ENCODE data around the gene SATB1.

Gene SATB1

DNA sequence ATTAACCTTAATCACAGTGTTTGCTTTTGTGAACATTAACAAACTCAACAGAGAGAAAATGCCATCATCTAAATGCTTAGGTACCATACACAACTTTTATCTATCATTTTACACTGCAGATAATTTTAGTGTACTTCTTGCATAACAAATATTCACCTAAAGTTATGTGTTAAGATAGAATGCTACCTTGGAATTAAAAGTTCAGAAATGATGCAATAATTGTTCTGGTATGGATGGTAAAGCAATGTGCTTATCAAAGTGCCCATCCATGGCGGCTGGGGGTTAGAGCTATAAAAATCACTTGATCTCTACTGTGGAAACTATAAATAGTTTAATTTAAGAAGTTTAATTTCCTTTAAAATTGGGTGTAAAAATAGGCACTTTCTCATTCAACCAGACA lies 28.7 kb downstream of the SATB1 start:
- no peak for DNase-seq

DNA sequence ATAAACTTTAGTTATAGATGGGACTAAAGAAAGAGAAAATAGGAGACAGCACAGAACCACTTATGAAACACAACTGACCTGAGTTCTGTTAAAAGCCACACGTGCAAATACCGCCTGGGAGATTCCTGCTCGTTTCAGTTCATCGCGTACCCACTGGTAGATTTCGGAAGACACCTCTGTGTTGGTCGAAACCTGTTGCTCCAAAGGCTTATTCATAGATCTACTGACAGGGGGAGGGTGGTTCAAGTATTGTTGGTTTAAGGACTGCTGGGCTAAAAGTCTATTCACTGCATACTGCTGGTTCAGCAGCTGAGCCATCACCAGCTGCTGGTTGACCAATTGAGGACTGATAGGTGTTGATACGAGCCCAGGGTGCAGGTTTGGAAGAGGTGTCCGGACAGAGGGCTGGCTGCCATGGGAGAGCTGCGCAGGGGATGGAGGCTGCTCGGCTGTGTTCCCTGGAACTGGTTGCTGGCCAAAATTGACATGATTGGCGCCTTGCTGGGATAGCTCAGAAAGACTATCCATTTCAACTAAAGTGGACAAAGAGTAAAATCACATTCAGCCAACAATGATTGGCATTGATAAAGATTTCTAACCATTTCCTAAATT lies 30.6 kb downstream of the SATB1 start:
- no peak for DNase-seq

GRCh38 chr3:18393906-18394305 lies 31.2 kb downstream of the SATB1 start:
- DNase-seq, result no peak

DNA sequence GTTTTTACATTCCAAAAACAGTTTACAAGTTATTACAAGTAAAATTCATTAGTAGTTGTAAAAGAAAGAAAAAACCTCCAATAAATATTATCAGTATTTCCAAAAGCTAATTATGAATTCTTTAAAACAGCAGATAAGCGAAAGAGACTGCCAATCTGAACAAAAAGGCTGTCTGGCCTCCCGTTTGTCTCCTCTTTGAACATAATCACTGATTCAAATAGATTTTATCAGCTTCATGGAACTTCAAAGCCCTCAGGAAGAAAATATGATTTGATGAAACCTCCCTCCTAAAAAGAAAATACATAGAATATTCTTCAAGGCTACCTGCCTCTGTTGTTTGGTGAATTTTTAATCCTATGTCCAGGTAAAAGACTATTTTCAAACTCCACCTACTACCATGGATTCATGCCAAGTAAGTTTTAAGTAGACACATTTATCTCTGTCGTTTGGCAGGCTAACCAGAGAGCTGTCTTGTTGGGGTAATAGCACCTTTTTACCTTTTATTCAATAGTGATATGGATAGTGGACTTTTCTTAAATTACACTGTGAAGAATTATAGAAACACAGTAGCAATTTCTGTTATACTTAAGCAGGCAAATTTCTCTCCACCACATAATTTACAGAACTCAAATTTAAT lies 35.0 kb downstream of the SATB1 start:
- no peak for DNase-seq

DNA sequence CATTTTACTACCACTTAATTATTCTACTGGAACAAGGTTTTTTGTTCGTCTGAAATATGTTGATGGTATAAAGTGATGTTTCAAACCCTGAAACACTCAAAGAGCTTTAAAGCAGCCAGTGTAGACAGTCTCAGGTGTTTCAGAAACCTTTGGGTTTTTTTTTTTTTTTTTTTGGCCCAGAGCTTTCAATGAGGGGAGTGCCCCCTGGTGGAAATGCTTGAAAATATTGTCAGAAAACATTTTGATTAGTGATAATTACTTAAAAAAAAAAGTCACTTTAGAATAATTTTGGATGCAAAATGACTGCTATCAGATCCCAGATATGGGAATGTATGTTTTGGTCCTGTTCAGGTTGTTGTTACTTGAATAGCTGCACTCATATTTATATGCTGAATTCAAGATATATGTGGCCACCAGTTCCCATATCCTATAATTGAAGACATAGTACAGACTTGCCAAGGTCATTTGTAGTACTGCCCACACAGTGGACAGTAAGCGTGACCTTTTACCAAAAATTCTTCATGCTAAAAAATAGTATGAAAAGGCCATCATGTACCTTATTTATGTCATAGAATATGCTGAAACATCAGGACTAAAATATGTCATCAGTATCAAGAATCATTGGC lies 35.9 kb downstream of the SATB1 start:
- DNase-seq, result peak; percentile 28

GRCh38 chr3:18386274-18386890 lies 38.8 kb downstream of the SATB1 start:
- no peak for DNase-seq

- DNase-seq, result no peak
Observed at GRCh38 chr3:18385706-18386105, 39.4 kb downstream of the SATB1 start.

DNA sequence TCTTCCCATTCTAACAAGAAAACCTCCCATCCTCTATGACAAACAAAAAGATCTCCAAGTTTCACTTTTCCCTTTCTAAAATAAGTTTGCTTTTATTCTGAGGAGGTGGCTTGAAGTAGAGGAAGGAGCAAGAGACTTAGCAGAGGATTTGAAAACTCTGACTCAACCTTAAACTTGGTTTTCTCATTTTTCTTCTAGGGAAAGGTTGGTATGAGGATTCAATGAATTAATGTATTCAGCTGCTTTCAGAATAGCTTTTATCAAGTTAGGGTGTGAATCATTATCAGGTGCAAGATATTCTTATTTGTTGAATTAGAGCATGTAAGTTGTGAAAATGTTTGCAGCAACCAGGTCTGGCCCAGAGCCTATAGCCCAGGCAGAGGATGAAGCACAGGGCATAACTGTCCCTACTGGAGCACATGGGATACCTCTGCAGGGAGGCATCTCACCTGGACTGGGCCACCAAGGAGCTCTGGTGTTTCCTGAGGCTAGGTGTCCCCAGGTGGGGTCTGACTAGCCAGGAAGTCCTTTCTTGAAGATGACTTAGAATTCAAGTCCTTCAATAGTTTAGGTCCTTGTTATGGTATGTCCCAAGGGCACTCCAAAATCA lies 42.3 kb downstream of the SATB1 start:
- peak; percentile 13 for DNase-seq

GRCh38 chr3:18379647-18380046 lies 45.5 kb downstream of the SATB1 start:
- DNase-seq, result no peak

DNA sequence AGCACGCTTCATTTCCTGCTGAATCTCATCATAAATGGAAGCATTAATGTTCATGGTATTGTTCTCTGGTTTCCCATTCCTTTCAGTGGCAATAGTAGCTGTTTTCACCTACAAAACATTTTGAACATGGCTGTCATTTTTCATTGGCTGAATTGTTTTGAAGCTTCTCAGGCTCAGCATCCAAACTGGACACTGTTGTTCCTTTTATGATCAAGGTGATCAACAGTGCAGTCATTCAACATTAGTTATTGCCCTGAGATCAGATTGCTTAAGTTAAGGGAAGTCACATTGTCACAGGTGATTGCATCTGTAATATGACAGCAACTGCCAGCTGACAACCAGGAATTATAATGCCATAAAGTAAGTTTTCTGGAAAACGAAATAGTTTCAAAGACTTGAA lies 46.9 kb downstream of the SATB1 start:
- no peak for DNase-seq

DNA sequence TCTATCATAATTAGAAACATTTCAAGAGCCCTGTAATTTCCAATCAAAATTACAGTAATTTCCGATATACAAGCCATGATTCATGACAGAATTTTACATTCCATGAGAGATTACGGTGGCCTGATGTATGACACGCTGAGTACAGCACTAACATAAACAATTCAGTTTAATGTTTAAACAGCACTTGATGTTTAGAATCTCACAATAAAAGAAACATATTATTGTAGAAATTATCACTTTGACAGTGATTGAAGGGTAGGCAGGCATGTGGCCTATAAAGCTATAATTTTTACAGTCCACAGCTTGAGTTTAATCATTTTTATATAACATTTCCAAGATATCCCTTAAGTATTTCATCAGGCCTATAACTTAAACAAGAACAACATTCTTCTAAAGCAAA lies 48.5 kb downstream of the SATB1 start:
- DNase-seq, result no peak

- no peak for DNase-seq
Observed at GRCh38 chr3:18372786-18373405, 52.2 kb downstream of the SATB1 start.

DNA sequence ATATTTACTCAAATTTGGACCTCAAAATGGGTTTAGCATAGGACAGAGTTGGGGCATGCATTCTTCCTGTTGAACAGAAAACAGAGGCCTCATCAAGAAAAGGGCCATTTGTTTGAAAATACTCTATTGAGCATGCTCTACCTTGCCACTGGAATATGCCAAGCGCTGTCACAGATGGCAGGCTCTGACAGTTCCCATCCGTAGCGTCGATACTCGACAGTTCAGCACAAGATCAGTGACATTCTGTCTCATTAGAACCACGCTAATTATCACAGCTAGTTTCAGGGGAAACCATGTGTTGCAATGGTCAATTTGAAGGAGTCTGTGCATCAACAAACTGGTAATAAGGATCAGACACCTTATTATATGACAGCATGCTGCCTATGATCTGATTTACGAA lies 54.5 kb downstream of the SATB1 start:
- DNase-seq, result no peak

GRCh38 chr3:18369551-18370185 lies 55.5 kb downstream of the SATB1 start:
- no peak for DNase-seq

GRCh38 chr3:18366258-18366657 lies 58.9 kb downstream of the SATB1 start:
- no peak for DNase-seq

DNA sequence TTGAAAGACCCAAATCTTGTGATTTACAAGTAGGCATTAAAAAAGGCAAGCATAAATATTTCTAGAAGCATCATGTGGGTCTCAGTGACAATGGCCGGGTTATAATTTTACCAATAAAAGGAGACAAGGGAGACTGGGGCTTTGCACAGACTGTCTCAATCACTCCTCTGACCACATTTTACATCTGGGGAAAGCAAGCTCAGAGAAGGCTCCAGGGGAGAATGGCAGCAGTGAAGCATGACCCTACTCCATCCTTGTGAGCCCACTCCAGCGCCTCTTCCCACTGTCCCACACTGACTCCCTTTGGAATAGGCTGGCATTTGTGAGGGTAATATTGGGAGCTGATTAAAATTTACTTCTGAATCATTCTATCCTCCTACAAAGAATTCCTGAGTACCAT lies 61.8 kb downstream of the SATB1 start:
- no peak for DNase-seq

DNA sequence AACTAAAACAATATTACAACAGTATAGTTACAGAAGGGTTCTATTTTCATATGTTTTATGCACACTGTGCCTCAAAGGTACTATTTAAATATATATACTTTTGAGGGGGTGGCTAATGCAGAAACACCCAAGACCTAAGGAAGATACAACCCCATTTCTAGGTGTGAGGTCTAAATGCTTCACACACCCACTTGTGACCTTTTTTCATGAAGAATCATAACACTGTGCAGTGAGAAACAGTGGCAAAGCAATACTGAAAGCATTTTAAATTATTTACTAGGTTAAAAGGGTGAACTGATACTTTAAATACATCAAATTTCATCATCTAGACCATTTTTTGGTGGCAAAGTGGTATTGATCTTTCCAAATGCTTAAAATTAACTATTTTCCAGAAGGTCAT lies 67.4 kb downstream of the SATB1 start:
- DNase-seq, result no peak

GRCh38 chr3:18355832-18356231 lies 69.3 kb downstream of the SATB1 start:
- no peak for DNase-seq

- DNase-seq, result no peak
Observed at GRCh38 chr3:18354701-18355100, 70.4 kb downstream of the SATB1 start.

DNA sequence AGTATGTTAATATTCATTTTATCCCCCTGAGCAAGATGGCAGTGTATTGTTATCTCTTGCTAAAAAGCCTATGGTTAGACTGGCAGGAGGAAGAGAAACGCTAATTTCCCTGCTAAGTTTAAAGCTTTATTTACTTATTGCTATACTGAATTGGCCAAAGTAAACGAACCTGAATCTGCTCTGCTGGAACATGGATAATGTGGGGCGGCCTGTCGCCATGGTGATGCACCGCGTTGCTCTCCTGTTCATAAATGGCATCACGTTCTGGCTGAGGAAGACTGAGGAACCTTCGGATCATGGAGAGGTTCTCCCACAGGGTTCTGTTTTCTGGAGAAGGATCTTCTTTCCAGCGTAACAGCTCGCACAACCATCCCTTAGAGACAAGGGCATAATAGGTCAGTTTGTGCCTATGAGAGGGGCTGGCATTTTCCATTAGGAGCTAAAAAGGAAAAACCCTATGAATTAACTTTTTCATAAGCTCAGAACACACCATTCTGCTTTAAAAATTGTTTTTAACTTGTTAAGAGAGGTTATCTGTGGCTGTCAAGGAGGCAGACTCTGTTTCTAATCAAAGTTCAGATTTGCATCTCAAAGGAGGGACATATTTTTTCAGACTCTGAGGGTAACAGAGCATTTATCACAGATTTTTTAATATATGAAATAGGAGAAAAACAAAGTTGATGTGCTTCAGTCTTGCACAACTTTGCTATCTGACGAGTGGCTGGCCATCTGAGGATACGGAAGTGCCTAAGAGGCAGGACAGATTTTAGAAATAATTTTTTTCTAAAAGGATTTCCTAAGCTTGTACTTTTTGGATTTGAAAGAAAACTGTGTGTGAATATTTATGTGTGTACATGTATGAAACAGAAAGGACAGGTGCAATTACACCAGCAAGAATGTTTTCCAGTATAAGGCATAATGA lies 73.1 kb downstream of the SATB1 start:
- DNase-seq, result no peak

DNA sequence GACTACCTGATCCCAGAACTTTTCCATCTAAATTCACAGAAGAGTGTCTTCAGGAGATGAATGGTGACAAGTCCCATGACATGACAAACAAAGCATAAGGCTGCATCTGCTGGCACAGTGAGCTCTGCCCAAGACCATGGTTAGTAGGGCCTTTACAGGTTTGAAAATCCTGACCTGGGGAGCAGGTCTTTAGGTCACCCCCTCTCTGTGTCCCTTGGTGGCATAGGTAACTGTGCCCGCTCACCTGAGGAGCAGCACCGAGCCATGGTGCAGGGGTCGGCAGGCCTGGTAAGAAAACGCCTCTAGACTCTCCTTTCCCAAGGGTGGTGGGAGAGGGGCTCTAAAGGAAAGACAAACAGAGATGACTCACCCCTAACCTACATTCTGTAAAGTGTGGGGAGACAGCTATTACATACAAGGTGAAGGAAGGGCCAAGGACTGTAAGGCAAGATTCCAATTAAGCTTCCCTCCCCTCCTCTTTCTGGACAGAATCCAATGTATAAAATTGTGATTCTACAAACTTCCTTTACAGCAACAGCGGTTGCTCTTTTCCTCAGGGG lies 74.0 kb downstream of the SATB1 start:
- no peak for DNase-seq

Data from activated naive CD4-positive, alpha-beta T cell treated with anti-CD3 and anti-CD28 coated beads, Interleukin-2, amount 50 U/mL, for 16 hours (primary cell).